HUES6 (cell line): ENCODE measurements around the gene MTURN.
"Not testable (repeated sequence)": the region's sequence is repeated elsewhere in the genome, so short reads cannot be mapped to it uniquely, and the experiment has no call there.

Experiments
- H3K27ac ChIP-seq: 2 replicates; pipeline ENCODE4 v1.7.0; 2013; ENCODE audit warnings: low read depth, mild to moderate bottlenecking, low read length, inconsistent platforms
- H3K27me3 ChIP-seq: 2 replicates; pipeline ENCODE4 v1.6.1; 2013; ENCODE audit warnings: low read length; ENCODE audit not compliant: control insufficient read depth, insufficient read depth
- H3K36me3 ChIP-seq: 2 replicates; pipeline ENCODE4 v1.6.1; 2013; ENCODE audit warnings: low read length; ENCODE audit not compliant: control insufficient read depth, insufficient read depth
- H3K4me1 ChIP-seq: 2 replicates; pipeline ENCODE4 v1.6.1; 2013; ENCODE audit warnings: low read length; ENCODE audit not compliant: control insufficient read depth, insufficient read depth
- H3K4me3 ChIP-seq: 2 replicates; pipeline ENCODE4 v1.5.1; 2013; ENCODE audit warnings: low read depth, low read length
- H3K9ac ChIP-seq: one replicate; pipeline ENCODE4 v1.6.1; 2013; ENCODE audit warnings: mild to moderate bottlenecking, low read length
- H3K9me3 ChIP-seq: 2 replicates; pipeline ENCODE4 v1.6.1; 2013; ENCODE audit warnings: low read depth, low read length; ENCODE audit not compliant: control insufficient read depth, insufficient read depth

The MTURN gene

DNA sequence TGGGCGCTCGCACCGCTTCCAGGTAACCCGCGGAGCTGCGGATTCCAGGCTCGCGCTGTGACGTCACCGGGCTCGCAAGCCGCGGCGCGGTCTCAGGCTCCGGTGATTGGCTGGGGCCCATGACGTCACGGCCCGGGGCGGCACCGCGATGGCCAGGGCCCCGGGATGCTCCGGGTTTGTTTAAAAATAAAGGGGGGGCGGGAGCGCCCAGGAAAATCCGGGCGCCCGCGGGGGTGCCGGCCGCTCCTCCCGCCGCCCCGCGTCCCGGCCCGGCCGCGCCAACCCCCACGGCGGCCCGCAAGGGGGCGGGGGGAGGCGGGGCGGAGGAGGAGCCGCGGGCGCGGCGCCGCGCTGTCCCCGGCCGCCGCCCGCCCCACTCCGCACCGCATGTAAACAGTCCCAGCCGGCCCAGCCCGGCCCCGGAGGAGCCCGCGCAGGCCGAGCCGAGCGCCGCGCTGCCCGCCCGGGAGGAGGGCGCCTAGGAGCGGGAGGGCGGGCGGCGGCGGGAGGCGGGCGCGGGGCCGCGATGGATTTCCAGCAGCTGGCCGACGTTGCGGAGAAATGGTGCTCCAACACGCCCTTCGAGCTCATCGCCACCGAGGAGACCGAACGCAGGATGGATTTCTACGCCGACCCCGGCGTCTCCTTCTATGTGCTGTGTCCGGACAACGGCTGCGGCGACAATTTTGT is at the start of gene MTURN:
Gene MTURN, plus strand, starts transcription at position 376 of the 690 bp plus-strand sequence. Its CDS starts 151 bp downstream, at position 527.
- peaks cover 6% of the 10 kb centered on the region; the same call in 1 of the 2 replicates for H3K4me1 ChIP-seq
- H3K27me3 ChIP-seq, result peaks cover 32% of the 10 kb centered on the region
- H3K9ac ChIP-seq, result peak within 1 kb of the TSS; percentile 63
- H3K4me3 ChIP-seq, result peak within 1 kb of the TSS; percentile 98
- no peaks in the 10 kb centered on the region for H3K9me3 ChIP-seq
- H3K36me3 ChIP-seq, result no peaks in the 10 kb centered on the region
- no peak within 1 kb of the TSS for H3K27ac ChIP-seq

GRCh38 chr7:30086529-30086928 is 48.3 kb upstream of the MTURN start:
- H3K27ac ChIP-seq, result no peak overlapping the region
- no peaks in the 10 kb centered on the region for H3K9me3 ChIP-seq
- no peaks in the 10 kb centered on the region; the same call in 1 of the 2 replicates for H3K4me1 ChIP-seq
- H3K36me3 ChIP-seq, result peaks cover 4% of the 10 kb centered on the region; the same call in 1 of the 2 replicates
- H3K9ac ChIP-seq, result no peak overlapping the region
- H3K4me3 ChIP-seq, result no peak overlapping the region
- no peaks in the 10 kb centered on the region for H3K27me3 ChIP-seq

DNA sequence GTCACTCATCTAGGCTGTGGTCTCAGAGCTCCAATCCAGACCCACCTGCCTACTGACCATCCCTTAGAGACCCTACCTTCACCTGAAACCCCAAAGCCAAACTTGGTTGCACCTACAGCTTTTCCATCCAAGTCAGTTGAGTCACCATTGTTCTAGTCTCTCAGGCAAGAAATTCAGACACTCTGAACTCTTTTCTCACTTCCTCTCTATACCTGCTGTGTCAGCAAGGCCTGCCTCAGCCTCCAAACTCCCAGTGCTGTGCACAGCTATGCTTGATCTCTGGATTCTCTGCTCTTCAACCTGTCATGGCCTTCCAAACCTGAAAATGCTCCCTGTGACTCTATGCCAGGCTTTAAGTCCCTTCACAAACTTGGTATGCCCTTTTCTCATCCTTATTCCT is 47.4 kb upstream of the MTURN start:
- H3K9ac ChIP-seq, result no peak overlapping the region
- no peak overlapping the region for H3K4me3 ChIP-seq
- H3K36me3 ChIP-seq, result peaks cover 4% of the 10 kb centered on the region; the same call in 1 of the 2 replicates
- H3K27ac ChIP-seq, result no peak overlapping the region
- no peaks in the 10 kb centered on the region; the same call in 1 of the 2 replicates for H3K4me1 ChIP-seq
- H3K9me3 ChIP-seq, result no peaks in the 10 kb centered on the region
- H3K27me3 ChIP-seq, result no peaks in the 10 kb centered on the region

GRCh38 chr7:30088362-30088761 is 46.4 kb upstream of the MTURN start:
- Histone ChIP-seq H3K9ac (no peak overlapping the region), H3K27ac (no peak overlapping the region), H3K4me1 (no peaks in the 10 kb centered on the region; the same call in 1 of the 2 replicates), H3K4me3 (no peak overlapping the region), H3K9me3 (no peaks in the 10 kb centered on the region), H3K36me3 (0 out of 2 replicates have a peak, but pooled peaks cover 2% of the 10 kb centered on the region), H3K27me3 (no peaks in the 10 kb centered on the region)

DNA sequence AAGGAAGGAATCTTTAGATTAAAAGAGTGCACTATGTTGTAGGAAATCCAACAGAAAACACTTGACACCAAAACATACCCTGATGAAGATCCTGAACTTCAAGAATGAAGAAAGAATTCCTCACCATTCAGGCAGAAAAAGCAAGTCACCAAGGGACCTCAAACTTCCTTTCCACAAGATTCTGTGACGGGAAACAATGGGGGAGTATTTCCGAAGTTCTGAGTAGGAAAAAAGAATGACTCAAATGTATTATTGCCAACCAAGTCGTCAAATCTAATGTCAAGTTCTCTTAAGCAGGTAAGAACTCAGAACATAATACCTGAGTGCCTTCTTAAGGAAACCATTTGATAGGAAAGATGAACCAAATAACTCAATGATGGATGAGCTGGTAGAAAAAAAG is 44.7 kb upstream of the MTURN start:
- Histone ChIP-seq H3K27ac (no peak overlapping the region), H3K36me3 (peaks cover 6% of the 10 kb centered on the region; the same call in 1 of the 2 replicates), H3K9me3 (no peaks in the 10 kb centered on the region), H3K27me3 (no peaks in the 10 kb centered on the region), H3K9ac (no peak overlapping the region), H3K4me3 (no peak overlapping the region), H3K4me1 (no peaks in the 10 kb centered on the region; the same call in 1 of the 2 replicates)

- H3K9ac ChIP-seq, result no peak overlapping the region
- no peaks in the 10 kb centered on the region; the same call in 1 of the 2 replicates for H3K4me1 ChIP-seq
- no peaks in the 10 kb centered on the region for H3K9me3 ChIP-seq
- H3K27ac ChIP-seq, result no peak overlapping the region
- H3K36me3 ChIP-seq, result peaks cover 6% of the 10 kb centered on the region; the same call in 1 of the 2 replicates
- no peaks in the 10 kb centered on the region for H3K27me3 ChIP-seq
- H3K4me3 ChIP-seq, result no peak overlapping the region
Observed at GRCh38 chr7:30091491-30091912, 43.3 kb upstream of the MTURN start.

GRCh38 chr7:30091987-30092386 is 42.8 kb upstream of the MTURN start:
- no peaks in the 10 kb centered on the region for H3K27me3 ChIP-seq
- no peak overlapping the region for H3K27ac ChIP-seq
- no peak overlapping the region for H3K9ac ChIP-seq
- no peak overlapping the region for H3K4me3 ChIP-seq
- H3K36me3 ChIP-seq, result peaks cover 6% of the 10 kb centered on the region; the same call in 1 of the 2 replicates
- H3K4me1 ChIP-seq, result no peaks in the 10 kb centered on the region; the same call in 1 of the 2 replicates
- no peaks in the 10 kb centered on the region for H3K9me3 ChIP-seq

DNA sequence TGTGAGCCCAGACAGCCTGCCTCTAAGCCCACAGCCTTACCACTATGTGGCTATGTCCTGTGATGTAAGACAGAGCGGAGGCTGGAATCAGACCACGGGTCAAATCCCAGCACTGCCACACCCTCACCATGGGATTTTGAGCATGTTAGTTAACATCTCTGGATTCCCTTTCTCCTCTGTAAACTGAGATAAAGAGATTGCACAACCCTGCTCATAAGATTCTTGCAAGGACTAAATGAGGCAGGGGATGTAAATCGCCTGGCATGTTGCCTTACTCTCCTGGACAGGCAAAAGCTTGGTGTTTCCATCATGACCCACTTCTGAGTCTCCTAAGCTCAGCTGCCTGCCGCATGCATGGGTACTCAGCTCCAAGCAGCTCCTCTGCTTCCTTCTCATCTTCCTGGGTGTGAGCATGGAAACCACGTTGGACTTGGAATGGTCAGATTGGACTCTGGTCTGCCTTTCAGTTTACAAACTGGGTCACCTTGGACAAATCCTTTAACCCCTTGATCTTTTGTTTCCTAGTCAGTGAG is 41.3 kb upstream of the MTURN start:
- peaks cover under 1% of the 10 kb centered on the region; the same call in 1 of the 2 replicates for H3K9me3 ChIP-seq
- H3K27me3 ChIP-seq, result no peaks in the 10 kb centered on the region

GRCh38 chr7:30098599-30098998 is 36.2 kb upstream of the MTURN start:
- H3K27ac ChIP-seq, H3K4me1 ChIP-seq, H3K27me3 ChIP-seq, H3K9ac ChIP-seq, H3K4me3 ChIP-seq, H3K36me3 ChIP-seq: not testable (repeated sequence)
- H3K9me3 ChIP-seq, result peaks cover 14% of the 10 kb centered on the region

More for the DNA sequence above, 41.3 kb upstream of the MTURN start:
- Histone ChIP-seq H3K4me3 (no peak overlapping the region), H3K4me1 (no peaks in the 10 kb centered on the region; the same call in 1 of the 2 replicates), H3K36me3 (peaks cover 6% of the 10 kb centered on the region; the same call in 1 of the 2 replicates), H3K27ac (no peak overlapping the region), H3K9ac (no peak overlapping the region)

- H3K9ac ChIP-seq, result no peak overlapping the region
- peaks cover 14% of the 10 kb centered on the region for H3K9me3 ChIP-seq
- H3K36me3 ChIP-seq, result peaks cover 3% of the 10 kb centered on the region; the same call in 1 of the 2 replicates
- no peak overlapping the region for H3K4me3 ChIP-seq
- no peaks in the 10 kb centered on the region for H3K27me3 ChIP-seq
- no peak overlapping the region for H3K27ac ChIP-seq
- H3K4me1 ChIP-seq, result no peaks in the 10 kb centered on the region
Observed at GRCh38 chr7:30102281-30102680, 32.5 kb upstream of the MTURN start.

DNA sequence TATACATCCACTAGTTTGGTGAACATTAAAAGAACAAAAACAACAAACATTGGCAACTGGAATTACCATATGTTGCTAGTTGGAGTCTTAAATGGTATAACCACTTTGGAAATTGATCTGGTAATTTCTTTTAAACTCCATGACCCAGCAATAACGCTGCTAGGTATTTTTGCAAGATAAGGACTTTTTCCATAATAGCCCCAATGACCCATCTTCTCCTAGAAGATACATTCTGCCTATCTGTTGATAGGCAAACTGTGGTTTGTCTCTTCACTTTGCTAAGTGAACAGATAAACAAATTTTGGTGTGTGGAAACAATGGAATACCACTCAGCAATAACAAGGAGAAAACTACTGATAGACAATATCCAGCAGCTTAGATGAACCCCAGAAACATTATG is 30.6 kb upstream of the MTURN start:
- Histone ChIP-seq H3K27me3 (no peaks in the 10 kb centered on the region), H3K4me3 (no peak overlapping the region), H3K4me1 (no peaks in the 10 kb centered on the region), H3K27ac (no peak overlapping the region), H3K36me3 (peaks cover 2% of the 10 kb centered on the region; the same call in 1 of the 2 replicates), H3K9ac (no peak overlapping the region), H3K9me3 (peaks cover 9% of the 10 kb centered on the region)
